Stimulated activated CD4-positive, alpha-beta T cell treated with anti-CD3 and anti-CD28 coated beads, Interleukin-12 subunit alpha, Interleukin-12 subunit beta, amount 100 ng/mL, for 48 hours (primary cell): Measurements from ENCODE around the gene TMEM63B.
"Not testable (repeated sequence)": the region's sequence is repeated elsewhere in the genome, so short reads cannot be mapped to it uniquely, and the experiment has no call there.

ENCODE experiments used
- DNase-seq, 3 donors: peaks; one replicate each; pipeline ENCODE4 v3.0.0-alpha.2; 2020; ENCODE audit warnings: low read depth in 2 of 3, low spot score in 1 of 3

The TMEM63B gene

DNA sequence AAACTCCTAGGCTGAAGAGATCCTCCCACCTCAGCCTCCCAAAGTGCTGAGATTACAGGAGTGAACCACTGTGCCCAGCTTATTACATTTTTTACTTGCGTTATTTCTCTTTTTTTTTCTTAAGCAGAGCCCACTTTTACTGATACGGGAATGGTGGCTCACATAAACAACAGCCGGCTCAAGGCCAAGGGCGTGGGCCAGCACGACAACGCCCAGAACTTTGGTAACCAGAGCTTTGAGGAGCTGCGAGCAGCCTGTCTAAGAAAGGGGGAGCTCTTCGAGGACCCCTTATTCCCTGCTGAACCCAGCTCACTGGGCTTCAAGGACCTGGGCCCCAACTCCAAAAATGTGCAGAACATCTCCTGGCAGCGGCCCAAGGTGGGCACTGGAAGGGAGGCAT is 41.8 kb downstream of the TMEM63B start:
- no peak for DNase-seq

DNA sequence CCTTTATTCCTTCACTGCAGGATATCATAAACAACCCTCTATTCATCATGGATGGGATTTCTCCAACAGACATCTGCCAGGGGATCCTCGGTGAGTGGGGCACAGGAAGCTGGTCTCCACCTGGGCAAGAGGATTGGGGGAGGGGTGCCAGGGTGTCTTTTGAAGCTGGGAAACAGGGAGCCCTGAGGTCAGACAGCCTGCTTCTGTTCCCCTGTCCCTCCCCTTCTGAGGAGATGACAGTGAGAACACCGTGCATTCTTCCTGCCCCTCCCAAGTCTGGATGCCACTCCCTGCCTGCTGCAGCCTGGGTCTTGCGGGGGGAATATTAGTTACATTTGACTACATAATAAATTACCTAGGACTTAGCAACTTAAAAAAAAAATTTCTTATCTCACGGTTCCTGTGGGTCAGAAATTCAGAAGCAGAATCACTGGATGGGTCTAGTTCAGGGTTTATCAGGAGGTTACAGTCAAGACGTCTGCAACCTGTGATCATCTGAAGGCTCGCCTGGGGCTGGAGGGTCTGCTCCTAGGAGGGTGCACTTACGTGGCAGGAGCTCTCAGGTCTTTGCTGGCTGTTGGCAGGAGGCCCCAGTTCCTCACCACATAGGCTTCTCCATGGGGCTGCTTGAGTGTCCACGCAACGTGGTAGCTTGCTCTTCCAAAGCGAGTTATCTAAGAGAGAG is 42.7 kb downstream of the TMEM63B start:
- DNase-seq = no peak

DNA sequence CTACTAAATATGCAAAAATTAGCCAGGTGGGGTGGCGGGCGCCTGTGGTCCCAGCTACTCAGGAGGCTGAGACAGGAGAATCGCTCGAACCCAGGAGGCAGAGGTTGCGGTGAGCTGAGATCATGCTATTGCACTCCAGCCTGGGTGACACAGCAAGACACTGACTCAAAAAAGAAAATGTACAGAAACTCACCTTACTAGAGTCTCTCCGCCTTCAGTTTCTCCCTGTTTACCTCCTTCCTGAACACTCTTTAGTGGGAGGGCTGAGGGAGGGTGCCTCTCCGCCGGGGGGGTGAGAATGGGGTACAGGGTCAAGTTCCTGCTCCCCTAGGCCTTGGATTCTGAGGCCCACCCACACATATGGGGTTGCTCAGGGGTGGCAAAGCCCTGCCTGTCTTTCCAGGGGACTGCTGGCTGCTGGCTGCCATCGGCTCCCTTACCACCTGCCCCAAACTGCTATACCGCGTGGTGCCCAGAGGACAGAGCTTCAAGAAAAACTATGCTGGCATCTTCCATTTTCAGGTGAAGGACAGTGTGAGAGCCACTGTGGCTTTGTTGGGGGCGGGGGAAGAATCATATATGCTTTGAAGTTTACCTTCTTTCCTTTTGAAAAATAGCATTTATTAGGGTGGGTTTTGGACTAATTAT is 44.7 kb downstream of the TMEM63B start:
- DNase-seq = peak in 1 of 3 donors; percentile 8

DNA sequence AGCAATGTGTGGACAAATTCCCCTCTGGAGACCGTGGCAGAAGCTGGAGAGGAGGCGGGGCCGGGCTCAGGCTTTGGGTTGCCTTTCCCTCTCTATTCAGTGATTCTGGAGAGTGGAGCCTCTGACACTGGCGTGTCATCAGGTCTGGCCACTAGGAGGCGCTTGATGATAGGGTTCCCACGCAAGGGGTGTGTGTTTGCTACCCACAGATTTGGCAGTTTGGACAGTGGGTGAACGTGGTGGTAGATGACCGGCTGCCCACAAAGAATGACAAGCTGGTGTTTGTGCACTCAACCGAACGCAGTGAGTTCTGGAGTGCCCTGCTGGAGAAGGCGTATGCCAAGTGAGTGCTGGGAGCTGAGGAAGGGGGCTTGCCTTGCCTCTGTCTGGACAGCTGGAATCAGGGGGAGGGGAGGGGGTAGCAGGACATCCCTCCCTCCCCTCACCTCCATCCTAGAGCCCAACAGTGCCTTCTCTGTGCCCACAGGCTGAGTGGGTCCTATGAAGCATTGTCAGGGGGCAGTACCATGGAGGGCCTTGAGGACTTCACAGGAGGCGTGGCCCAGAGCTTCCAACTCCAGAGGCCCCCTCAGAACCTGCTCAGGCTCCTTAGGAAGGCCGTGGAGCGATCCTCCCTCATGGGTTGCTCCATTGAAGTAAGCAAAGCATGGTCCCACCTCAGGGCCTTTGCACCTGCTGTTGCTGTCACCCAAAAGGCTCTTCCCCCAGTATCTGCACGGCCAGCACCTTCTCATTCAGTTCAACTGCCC is 45.6 kb downstream of the TMEM63B start:
- peak; percentile 61 to 86 (median 75) for DNase-seq

DNA sequence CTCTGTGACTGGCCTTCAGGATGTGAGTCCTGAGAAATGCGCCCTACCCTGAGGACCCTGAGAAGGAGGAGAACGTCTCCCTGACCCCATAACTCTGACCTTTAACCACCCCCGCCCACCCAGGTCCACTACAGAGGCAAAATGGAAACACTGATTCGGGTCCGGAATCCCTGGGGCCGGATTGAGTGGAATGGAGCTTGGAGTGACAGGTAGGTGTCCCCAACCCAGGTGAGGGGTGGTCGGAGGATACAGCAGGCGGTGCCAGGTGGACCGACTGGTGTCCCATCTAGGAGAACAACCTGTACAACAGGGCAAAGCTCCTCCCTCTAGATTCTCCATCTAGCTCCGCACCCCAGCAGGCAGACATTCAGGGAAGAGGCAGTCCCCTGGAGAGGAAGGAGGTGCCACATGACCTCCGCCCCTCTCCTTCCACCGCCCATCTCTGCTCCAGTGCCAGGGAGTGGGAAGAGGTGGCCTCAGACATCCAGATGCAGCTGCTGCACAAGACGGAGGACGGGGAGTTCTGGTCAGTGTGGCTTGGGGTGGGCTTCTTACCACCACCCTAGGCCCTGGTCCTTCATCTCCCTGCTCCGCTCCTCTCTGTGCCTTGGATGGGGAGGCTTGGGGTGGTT is 48.9 kb downstream of the TMEM63B start:
- DNase-seq = no peak

DNA sequence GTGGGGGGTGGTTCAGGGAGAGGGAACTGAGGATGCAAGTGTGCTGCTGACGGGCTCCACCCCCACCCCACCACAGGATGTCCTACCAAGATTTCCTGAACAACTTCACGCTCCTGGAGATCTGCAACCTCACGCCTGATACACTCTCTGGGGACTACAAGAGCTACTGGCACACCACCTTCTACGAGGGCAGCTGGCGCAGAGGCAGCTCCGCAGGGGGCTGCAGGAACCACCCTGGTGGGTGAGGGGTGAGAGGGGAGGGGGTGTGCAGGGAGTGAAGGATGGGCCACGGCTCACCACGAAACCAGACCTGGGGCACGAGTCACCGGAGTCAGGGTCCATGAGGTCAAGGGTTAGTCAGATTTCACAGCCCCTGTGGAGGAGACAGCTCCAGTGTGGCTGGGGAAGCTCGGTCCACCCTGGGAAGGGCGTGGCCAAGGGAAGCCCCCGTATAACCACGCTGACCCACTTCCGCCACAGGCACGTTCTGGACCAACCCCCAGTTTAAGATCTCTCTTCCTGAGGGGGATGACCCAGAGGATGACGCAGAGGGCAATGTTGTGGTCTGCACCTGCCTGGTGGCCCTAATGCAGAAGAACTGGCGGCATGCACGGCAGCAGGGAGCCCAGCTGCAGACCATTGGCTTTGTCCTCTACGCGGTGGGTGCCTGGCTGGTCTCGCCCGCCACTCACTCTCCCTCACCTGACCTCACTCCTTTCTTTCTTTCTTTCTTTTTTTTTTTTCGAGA is 49.6 kb downstream of the TMEM63B start:
- DNase-seq = no peak

DNA sequence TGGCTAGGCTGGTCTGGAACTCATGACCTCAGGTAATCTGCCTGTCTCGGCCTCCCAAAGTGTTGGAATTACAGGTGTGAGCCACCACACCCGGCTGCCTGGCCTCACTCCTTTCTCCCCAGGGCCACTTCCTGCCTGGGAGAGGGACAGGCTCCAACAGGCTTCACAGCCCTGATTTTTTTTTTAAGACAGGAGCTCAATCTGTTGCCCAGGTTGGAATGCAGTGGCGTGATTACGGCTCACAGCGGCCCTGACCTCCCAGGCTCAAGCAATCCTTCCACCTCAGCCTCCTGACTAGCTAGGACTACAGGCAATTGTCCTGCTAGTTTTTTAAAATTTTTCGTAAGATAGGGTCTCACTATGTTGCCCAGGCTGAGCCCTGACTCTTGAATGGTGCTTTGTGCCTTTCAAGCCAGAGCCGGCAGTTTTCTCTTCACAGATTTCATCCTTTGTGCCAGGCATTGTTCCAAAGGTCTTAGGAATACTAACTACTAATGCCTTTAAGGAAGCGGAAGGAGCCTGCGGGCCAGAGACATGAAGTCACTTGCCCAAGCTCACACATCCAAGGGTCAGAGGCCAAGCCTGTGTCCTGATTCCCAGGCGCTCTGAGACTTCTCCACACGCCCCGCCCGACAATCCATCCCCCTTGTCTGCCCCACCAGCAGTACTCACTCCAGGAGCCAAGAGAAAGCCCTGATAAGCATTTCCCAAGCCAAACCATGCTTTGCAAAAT is 50.5 kb downstream of the TMEM63B start:
- no peak for DNase-seq

DNA sequence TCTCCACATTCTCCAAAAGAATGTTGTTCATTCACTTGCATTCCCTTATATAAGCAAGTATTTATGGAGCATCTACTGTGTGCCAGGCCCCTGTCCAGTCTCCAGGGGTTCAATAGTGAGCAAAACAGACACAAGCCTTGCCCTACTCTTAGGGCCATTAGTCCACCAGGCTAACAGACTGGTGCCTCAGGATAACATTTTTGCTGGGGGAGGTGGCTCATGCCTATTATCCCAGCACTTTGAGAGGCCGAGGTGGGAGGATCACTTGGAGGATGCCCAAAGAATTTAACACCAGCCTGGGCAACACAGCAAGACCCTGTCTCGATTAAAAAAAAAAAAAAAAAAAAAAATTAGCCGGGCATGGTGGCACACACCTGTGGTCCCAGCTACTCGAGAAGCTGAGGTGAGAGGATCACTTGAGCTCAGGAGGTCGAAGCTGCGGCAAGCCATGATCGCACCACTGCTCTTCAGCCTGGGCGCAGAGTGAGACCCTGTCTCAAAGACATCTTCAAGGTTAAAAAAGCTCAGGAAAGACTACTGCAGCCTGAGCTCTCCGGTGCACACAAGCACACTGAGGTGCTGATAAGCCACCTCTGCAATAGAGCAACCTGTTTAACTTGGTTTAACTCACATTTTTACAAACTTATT is 51.2 kb downstream of the TMEM63B start:
- no peak for DNase-seq

DNA sequence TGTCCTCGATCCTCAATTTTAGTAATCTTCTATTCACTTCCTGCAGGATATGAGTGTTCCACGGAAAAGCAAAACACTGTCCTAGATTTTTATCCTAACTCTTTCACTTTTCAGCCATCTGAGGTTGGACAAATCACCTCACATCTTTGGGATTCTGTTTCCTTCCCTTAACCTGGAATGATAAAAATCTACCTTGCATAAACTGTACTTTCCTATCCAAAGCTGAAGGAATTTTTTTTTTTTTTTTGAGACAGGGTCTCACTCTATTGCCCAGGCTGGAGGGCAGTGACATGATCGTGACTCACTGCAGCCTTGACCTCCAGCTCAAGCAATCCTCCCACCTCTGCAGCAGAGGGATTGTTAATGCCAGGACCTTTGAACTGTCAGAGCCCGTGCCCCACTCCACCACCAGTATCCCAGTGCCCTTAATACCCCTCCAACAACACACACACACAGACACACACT is 51.8 kb downstream of the TMEM63B start:
- DNase-seq = no peak

DNA sequence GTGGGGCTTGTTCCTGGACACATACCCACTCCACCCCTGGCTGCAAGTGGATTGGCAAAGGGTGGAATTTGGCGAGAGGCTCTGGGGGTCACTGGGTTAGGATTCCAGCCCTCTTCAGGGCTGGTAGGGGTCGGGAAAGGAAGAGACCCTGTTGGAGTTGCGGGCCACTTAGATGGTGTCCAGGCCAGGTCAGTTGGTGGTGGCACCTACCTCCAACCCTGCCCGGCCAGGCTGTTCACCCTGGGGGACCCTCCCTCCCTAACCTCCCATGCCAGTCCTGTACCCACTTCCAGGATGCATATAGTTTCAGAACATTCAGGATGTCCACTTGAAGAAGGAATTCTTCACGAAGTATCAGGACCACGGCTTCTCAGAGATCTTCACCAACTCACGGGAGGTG is 52.3 kb downstream of the TMEM63B start:
- DNase-seq = no peak

DNA sequence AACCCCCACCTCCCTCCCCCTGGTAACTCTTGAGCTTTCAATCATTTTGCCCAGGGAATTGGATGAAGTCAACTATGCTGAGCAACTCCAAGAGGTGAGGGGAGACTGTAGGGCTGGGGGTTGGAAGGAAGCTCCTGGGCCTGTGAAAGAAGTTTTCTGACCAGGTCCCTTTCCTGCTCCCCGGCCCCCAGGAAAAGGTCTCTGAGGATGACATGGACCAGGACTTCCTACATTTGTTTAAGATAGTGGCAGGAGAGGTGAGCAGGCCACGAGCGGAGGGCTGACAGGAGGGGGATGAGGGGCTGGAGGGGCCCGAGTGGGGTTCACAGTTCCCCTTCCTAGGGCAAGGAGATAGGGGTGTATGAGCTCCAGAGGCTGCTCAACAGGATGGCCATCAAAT is 53.1 kb downstream of the TMEM63B start:
- DNase-seq = no peak

DNA sequence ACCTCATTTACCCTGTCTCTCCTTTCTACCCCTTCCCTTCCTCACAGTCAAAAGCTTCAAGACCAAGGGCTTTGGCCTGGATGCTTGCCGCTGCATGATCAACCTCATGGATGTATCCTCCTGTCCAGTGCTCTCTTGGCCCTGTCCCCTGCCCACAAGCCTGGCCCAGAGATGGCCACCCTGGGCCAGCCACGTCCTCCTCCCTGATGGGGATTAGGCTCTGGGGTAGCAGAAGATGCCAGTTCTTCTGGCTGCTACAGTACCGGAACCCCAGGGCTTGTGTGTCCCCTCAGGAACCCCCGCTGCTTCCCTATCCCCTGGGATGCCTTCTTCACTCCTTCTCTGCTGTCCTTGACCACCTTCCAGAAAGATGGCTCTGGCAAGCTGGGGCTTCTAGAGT is 53.5 kb downstream of the TMEM63B start:
- DNase-seq = no peak

DNA sequence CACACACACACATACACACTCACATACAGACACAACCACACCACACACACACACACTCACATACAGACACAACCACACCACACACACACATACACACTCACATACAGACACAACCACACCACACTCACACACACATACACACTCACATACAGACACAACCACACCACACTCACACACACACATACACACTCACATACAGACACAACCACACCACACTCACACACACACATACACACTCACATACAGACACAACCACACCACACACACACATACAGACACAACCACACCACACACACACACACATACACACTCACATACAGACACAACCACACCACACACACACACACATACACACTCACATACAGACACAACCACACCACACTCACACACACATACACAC is 54.4 kb downstream of the TMEM63B start:
- not testable (repeated sequence) for DNase-seq

DNA sequence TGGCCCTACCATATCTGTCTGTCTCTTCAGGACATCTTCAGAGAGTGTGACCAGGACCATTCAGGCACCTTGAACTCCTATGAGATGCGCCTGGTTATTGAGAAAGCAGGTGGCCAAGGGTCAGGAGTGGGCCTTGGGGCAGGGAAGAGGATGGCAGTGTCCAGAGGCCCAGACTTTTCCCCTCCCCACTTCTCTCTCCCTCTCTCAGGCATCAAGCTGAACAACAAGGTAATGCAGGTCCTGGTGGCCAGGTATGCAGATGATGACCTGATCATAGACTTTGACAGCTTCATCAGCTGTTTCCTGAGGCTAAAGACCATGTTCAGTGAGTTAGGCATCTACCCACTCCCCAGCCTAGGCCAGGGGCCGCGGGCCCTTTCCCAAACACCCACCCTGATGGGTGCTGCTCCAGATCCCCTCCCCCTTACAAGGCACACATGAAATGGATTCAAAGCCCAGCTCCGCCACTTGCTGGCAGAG is 55.6 kb downstream of the TMEM63B start:
- DNase-seq = no peak

DNA sequence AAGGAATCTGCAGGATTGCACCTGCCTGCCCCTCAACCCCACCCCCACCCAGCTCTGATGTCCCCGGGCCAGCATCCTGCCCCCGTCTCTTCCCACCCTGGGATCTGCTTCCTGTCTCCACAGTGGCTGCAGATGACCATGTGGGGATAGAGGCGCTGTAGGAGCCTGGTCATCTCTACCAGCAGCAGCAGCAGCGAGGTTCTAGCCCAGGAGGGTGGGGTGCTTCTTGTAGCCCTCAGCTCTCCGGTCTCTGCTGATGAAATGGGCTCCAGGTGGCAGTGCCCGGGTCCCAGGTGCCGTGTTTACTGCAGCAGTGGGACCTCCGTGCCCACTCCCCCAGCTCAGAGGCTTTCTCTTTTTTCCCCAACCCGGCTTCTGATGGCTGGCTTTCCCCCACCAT is 56.4 kb downstream of the TMEM63B start:
- no peak for DNase-seq

DNA sequence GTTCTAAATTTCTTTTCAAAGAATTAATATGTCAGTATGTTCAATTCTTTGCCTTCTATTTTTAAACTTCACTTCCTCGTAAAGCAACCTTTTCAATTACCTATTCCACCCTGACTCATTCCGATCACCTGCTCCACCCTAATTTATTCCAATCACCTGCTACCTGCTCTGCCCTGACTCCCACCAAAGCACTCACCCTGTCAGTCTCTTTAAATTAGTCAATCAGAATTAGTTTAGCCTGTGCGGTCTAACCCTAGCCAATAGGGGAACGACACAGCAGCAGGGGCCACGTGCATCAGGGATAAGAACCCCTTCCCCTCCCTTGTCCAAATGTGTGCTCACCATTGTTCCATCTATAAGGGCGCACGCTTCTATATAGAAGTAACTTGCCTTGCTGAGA is 58.0 kb downstream of the TMEM63B start:
- not testable (repeated sequence) for DNase-seq

DNA sequence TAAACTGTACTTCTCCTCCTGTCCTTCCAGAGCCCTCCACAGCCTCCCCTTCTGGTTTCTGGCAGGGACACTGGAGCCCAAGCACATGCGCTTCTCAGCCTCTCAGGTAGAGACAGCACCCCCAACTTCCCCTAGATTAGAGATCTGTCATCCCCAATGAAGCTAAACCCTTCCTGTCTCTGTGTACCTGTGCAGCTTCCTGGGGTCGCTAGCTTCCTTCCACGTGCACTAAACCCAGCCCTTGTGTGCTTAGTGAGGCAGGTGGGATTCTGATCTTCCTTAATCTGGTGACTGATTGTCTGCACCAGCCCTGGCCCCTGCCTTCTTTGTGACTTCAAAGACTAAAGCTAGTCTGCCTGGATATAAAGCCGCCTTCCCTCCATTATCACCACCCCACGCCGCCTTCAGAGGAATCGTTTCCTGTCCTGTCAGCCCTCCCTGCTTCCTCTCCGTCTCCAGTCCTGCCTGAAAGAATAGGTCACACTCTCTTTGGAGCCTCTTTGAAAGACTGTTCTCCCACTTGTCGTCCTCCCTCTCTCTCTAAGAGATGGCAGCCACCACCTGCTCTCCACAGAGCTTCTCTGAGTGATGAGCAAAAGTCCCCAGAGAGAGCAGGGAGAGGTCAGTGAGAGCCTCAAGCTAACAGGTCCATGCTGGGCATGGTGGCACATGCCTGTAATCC is 58.7 kb downstream of the TMEM63B start:
- DNase-seq = no peak

DNA sequence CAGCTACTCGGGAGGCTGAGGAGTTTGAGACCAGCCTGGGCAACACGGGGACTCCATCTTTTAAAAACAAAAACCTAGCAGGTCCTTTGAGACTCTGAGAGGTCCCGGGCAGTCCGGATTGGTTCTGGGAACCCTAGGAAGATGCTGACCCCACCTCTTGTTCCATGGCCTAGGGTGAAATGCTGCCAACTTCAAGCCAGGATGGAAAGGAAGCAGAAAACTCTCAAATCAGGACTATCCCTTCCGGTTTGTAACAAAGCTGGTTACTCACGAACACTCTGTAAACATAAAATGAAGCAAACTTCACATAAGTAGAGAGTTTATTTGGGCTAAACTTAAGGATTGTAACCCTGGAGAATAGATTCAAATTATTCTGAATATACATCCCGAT is 59.3 kb downstream of the TMEM63B start:
- DNase-seq = no peak

DNA sequence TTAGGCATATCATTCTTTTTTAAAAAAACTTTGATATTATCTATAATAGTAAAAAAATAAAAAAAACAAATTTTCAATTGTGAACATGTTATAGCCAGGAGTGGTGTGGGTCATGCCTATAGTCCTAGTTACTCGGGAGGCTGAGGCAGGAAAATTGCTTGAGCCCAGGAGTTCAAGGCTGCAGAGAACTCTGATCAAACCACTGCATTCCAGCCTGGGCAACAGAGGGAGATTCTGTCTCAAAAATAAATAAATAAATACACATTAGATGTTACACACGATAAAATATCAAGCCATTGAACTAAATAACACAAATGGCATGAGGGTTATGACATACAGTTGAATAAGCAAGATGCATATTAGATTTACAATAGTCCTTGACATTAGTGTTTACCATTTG is 61.5 kb downstream of the TMEM63B start:
- no peak for DNase-seq
